Measurements from ENCODE around the gene SEMA6D. TPM values are rescaled to one million over a fixed set of nuclear protein-coding genes. Genes with fewer than 3 reads are reported as not detected.

Gene SEMA6D
- total and polyA plus RNA-seq, 8 donors, result 4.7 to 14.1 (median 6.3) TPM

- no peak overlapping the region for H3K4me3 ChIP-seq
- ATAC-seq (no peak), FAIRE-seq (no peak), DNase-seq (no peak)
- H3K36me3 ChIP-seq, result peaks cover 0 to 17% (median 7%) of the 10 kb centered on the region in 3 donors
- H3K4me1 ChIP-seq, result no peaks in the 10 kb centered on the region
- no peaks in the 10 kb centered on the region for H3K9me3 ChIP-seq
- H3K27ac ChIP-seq, result no peak overlapping the region
- 84 to 85% methylated on average over 6 of the region's 6 CpGs for WGBS, 2 donors
- H3K27me3 ChIP-seq, result no peaks in the 10 kb centered on the region
- no peak for TF ChIP-seq CTCF (IDR thresholded peaks at IDR 0.05)
- intact Hi-C loops (cut with DNase I), result no loop called here
Observed at GRCh38 chr15:47773143-47773542, 55.8 kb downstream of the SEMA6D start.

- Histone ChIP-seq H3K4me3 (no peak overlapping the region), H3K36me3 (no peaks in the 10 kb centered on the region), H3K27me3 (no peaks in the 10 kb centered on the region), H3K4me1 (no peaks in the 10 kb centered on the region), H3K9me3 (no peaks in the 10 kb centered on the region), H3K27ac (no peak overlapping the region)
- intact Hi-C loops (cut with DNase I), result no loop called here
- no peak for ATAC-seq
- TF ChIP-seq CTCF (IDR thresholded peaks at IDR 0.05), result no peak
- no peak for DNase-seq
- WGBS, 2 donors, result 0 to 89% methylated on average over 1 of the region's 1 CpG
- FAIRE-seq, result no peak
Observed at GRCh38 chr15:47778263-47778770, 61.0 kb downstream of the SEMA6D start.

GRCh38 chr15:47780971-47781370 is 63.7 kb downstream of the SEMA6D start:
- ATAC-seq (no peak), FAIRE-seq (no peak), DNase-seq (no peak)
- Histone ChIP-seq H3K4me1 (no peaks in the 10 kb centered on the region), H3K27me3 (no peaks in the 10 kb centered on the region), H3K4me3 (no peak overlapping the region), H3K36me3 (no peaks in the 10 kb centered on the region), H3K9me3 (no peaks in the 10 kb centered on the region), H3K27ac (no peak overlapping the region)
- intact Hi-C loops (cut with DNase I), result no loop called here
- WGBS, 2 donors, result 48 to 53% methylated on average over 2 of the region's 2 CpGs
- no peak for TF ChIP-seq CTCF (IDR thresholded peaks at IDR 0.05)

- Histone ChIP-seq H3K27ac (no peak overlapping the region), H3K4me1 (no peaks in the 10 kb centered on the region), H3K4me3 (no peak overlapping the region), H3K9me3 (no peaks in the 10 kb centered on the region), H3K36me3 (no peaks in the 10 kb centered on the region), H3K27me3 (no peaks in the 10 kb centered on the region)
- TF ChIP-seq CTCF (IDR thresholded peaks at IDR 0.05), result no peak
- no peak for DNase-seq
- no peak for FAIRE-seq
- intact Hi-C loops (cut with DNase I), result no loop called here
- 59 to 68% methylated on average over 3 of the region's 3 CpGs for WGBS, 2 donors
- no peak for ATAC-seq
Observed at GRCh38 chr15:47781527-47781926, 64.2 kb downstream of the SEMA6D start.

GRCh38 chr15:47784820-47785219 is 67.5 kb downstream of the SEMA6D start:
- H3K4me1 ChIP-seq, result no peaks in the 10 kb centered on the region
- no peak overlapping the region for H3K4me3 ChIP-seq
- no peaks in the 10 kb centered on the region for H3K9me3 ChIP-seq
- TF ChIP-seq CTCF (IDR thresholded peaks at IDR 0.05), result no peak
- no peak for FAIRE-seq
- intact Hi-C loops (cut with DNase I), result no loop called here
- ATAC-seq, result no peak
- H3K27me3 ChIP-seq, result no peaks in the 10 kb centered on the region
- no peak for DNase-seq
- H3K27ac ChIP-seq, result no peak overlapping the region
- no peaks in the 10 kb centered on the region for H3K36me3 ChIP-seq
